Stimulated activated CD8-positive, alpha-beta memory T cell treated with anti-CD3 and anti-CD28 coated beads, Interleukin-15, amount 100 ng/mL, for 48 hours (primary cell): Measurements from ENCODE around the gene SAMMSON.

Experiments
- DNase-seq, 2 donors: peaks; one replicate each; pipeline ENCODE4 v3.0.0-alpha.2; 2020; ENCODE audit warnings: low read depth in 2 of 2

Gene SAMMSON

GRCh38 chr3:70090322-70090913 lies 90.9 kb downstream of the SAMMSON start:
- DNase-seq: no peak

- DNase-seq: no peak
These were observed 94.7 kb downstream of the SAMMSON start for GRCh38 chr3:70094197-70094596.

GRCh38 chr3:70095260-70095659 lies 95.7 kb downstream of the SAMMSON start:
- no peak for DNase-seq

- DNase-seq: no peak
These were observed 97.0 kb downstream of the SAMMSON start for GRCh38 chr3:70096376-70097066.

GRCh38 chr3:70097084-70097483 lies 97.6 kb downstream of the SAMMSON start:
- DNase-seq: no peak

- DNase-seq: no peak
These were observed 108.5 kb downstream of the SAMMSON start for GRCh38 chr3:70108072-70108471.

- DNase-seq: no peak
These were observed 109.0 kb downstream of the SAMMSON start for GRCh38 chr3:70108546-70108945.

GRCh38 chr3:70110066-70110465 lies 110.5 kb downstream of the SAMMSON start:
- no peak for DNase-seq

GRCh38 chr3:70111411-70111810 lies 111.9 kb downstream of the SAMMSON start:
- DNase-seq: no peak

- DNase-seq: no peak
These were observed 113.2 kb downstream of the SAMMSON start for GRCh38 chr3:70112751-70113150.

- DNase-seq: no peak
These were observed 114.9 kb downstream of the SAMMSON start for GRCh38 chr3:70114431-70114830.

- no peak for DNase-seq
These were observed 120.3 kb downstream of the SAMMSON start for GRCh38 chr3:70119879-70120278.
